Measurements from ENCODE around the gene PRODH. TPM values are rescaled to one million over a fixed set of nuclear protein-coding genes. Genes with fewer than 3 reads are reported as not detected.

PRODH gene
- total RNA-seq, 4 donors from 2014 or later: 1.7 to 41.5 (median 14.2) TPM

Other genes with a start within 250 kb of the PRODH start
- 10 to 100 TPM in 1 of 4 donors, 1 to 10 TPM in 2, under 1 TPM in 1; 0.84 to 12.8 (median 3.7) TPM for gene DGCR6, start 30.0 kb downstream of the PRODH start, total RNA-seq
- gene DGCR2, start 186.1 kb upstream of the PRODH start, total RNA-seq: 10 to 100 TPM; 29.5 to 62.4 (median 30.5) TPM
- under 1 TPM in 1 of 4 donors, not detected in 3; 0.79 TPM for gene TSSK2, start 195.0 kb upstream of the PRODH start, total RNA-seq
- 10 to 100 TPM; 10.4 to 22.7 (median 12.8) TPM for gene ESS2, start 208.4 kb upstream of the PRODH start, total RNA-seq
- not detected for gene GSC2, start 214.0 kb upstream of the PRODH start, total RNA-seq
- gene SLC25A1, start 242.4 kb upstream of the PRODH start, total RNA-seq: 100 to 1,000 TPM in 2 of 4 donors, 10 to 100 TPM in 2; 76.4 to 135 (median 97.4) TPM

Measured in omental fat pad (tissue), 4 donors.